ENCODE data around the gene ATG7.

- TF ChIP-seq CTCF (IDR thresholded peaks at IDR 0.05; ENCODE audit: poor library complexity) (no peak), EZH2 (IDR thresholded peaks at IDR 0.05; ENCODE audit: borderline replicate concordance) (no peak), EZH2phosphoT487 (IDR thresholded peaks at IDR 0.05; ENCODE audit: low read depth, severe bottlenecking, unreplicated experiment) (no peak)
These were observed 311.4 kb downstream of the ATG7 start for GRCh38 chr3:11583638-11584046.

All from hepatocyte (in vitro differentiated cells).